Spinal cord (tissue), 10 donors: ENCODE data around the gene B4GALT1. TPM values are rescaled to one million over a fixed set of nuclear protein-coding genes. Genes with fewer than 3 reads are reported as not detected.
"Not testable (repeated sequence)": the region's sequence is repeated elsewhere in the genome, so short reads cannot be mapped to it uniquely, and the experiment has no call there.

Experiments
- DNase-seq, 6 donors: peaks; one replicate each; pipeline versions ENCODE4 v3.0.0 to v3.0.0-alpha.2; 2013 to 2015; ENCODE audit warnings: low spot score in 6 of 6, low read depth in 4 of 6
- H3K27ac ChIP-seq: one replicate; pipeline ENCODE4 v1.5.1; 2013; ENCODE audit warnings: low read depth, low read length, control low read depth
- H3K27me3 ChIP-seq: one replicate; pipeline ENCODE4 v1.6.1; 2013; ENCODE audit warnings: low read length; ENCODE audit not compliant: control insufficient read depth, insufficient read depth
- H3K36me3 ChIP-seq: one replicate; pipeline ENCODE4 v1.6.1; 2013; ENCODE audit warnings: low read length; ENCODE audit not compliant: control insufficient read depth, insufficient read depth
- H3K4me1 ChIP-seq: one replicate; pipeline ENCODE4 v1.6.1; 2013; ENCODE audit warnings: low read length; ENCODE audit not compliant: control insufficient read depth, insufficient read depth
- H3K4me3 ChIP-seq: one replicate; pipeline ENCODE4 v1.5.1; 2013; ENCODE audit warnings: low read depth, low read length, control low read depth
- H3K9me3 ChIP-seq: one replicate; pipeline ENCODE4 v1.6.1; 2013; ENCODE audit warnings: low read length; ENCODE audit not compliant: control insufficient read depth, insufficient read depth
- WGBS: methylation state at CpG from one replicate; pipeline ENCODE4 v1.1.5; 2013; ENCODE audit warnings: missing lambda C conversion rate; ENCODE audit not compliant: insufficient coverage; 5-methylcytosine and 5-hydroxymethylcytosine counted together
- polyA plus RNA-seq, 2 donors: library from polyadenylated mRNA; unstranded; fragments of 120-200 nt; gene quantifications; one replicate each; pipeline ENCODE4 v1.2.1, GENCODE V29; 2013; ENCODE audit not compliant: insufficient read length in 2 of 2
- total RNA-seq, 2 donors: library from RNA; depleted of rRNA in 1 of 2; stranded (reverse); fragments of 120-200 nt in 1 of 2; fragments of >200 nt in 1 of 2; gene quantifications; one replicate each; pipeline versions ENCODE4 v1.2.3 to v1.2.4, GENCODE V29; 2013 to 2014
- donor health status: healthy.

The B4GALT1 gene
- total and polyA plus RNA-seq, 4 donors, result 9.5 to 13.3 (median 11.3) TPM

- WGBS, result 54% methylated on average over 9 of the region's 11 CpGs
- peak in 1 of 6 donors; percentile 47 for DNase-seq
- Histone ChIP-seq H3K27ac (no peak overlapping the region), H3K36me3 (no peaks in the 10 kb centered on the region), H3K27me3 (no peaks in the 10 kb centered on the region), H3K4me3 (no peak overlapping the region), H3K4me1 (peaks cover 21% of the 10 kb centered on the region), H3K9me3 (no peaks in the 10 kb centered on the region)
These were observed 3.6 kb upstream of the B4GALT1 start for GRCh38 chr9:33170464-33171415.

DNA sequence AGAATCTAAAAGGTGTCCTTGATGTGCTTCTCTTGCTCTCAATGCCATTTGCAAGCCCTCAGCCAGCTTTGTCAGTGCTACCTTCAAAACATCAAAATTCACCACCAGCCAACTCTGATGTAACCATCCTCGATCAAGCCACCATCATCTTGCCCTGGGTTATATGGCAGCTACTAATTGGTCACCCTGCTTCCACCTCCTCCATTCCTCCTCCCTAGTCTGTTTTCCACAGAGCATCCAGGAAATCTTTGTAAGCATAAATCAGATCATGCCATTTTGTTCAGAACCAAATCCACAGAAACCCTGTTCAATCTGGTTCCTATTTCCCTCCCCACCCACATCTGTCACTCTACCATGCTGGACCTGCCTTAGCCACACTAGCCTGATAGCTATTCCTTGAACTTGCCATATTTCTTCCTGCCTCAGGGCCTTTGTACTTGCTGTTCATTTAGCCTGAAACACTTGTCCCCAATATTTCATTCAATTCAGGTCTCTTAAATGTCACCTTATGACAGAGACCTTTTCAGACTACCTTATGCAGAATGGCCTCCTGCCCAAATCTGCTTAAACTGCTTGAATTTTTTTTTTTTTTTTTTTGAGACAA lies 1.9 kb upstream of the B4GALT1 start:
- no peak overlapping the region for H3K27ac ChIP-seq
- H3K27me3 ChIP-seq, result no peaks in the 10 kb centered on the region
- H3K9me3 ChIP-seq, result no peaks in the 10 kb centered on the region
- WGBS, result 100% methylated on average over 1 of the region's 1 CpG
- no peak overlapping the region for H3K4me3 ChIP-seq
- no peaks in the 10 kb centered on the region for H3K36me3 ChIP-seq
- H3K4me1 ChIP-seq, result peaks cover 24% of the 10 kb centered on the region
- no peak for DNase-seq

DNA sequence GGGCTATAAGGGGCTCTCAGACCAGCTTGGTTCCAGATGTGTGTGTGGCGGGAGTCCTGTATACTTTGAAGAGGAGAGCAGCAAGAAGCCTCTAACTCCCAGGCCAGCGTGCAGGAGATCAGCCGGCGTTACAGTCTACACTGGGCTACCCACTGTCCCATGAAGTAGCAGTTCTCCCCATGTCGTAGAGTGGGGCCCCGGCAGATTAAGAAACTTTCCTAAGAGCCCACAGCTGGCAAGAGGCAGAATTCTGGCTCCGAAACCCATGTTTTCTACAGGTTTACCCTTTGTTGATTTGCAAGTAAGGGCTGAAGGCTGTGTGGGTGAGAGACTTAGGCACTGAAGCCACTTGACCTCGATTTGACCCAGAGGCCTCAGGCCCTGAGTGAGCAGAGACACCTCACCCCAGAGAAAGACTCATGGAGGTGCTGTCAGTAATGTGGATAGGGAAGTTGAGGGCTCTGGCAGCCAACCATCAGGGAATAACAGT lies 881 bp upstream of the B4GALT1 start:
- 51% methylated on average over 7 of the region's 8 CpGs for WGBS
- Histone ChIP-seq H3K4me3 (peak overlapping the region; percentile 80), H3K27ac (peak overlapping the region; percentile 78), H3K9me3 (no peaks in the 10 kb centered on the region), H3K27me3 (no peaks in the 10 kb centered on the region), H3K4me1 (peaks cover 30% of the 10 kb centered on the region), H3K36me3 (no peaks in the 10 kb centered on the region)
- DNase-seq, result no peak

GRCh38 chr9:33166231-33167083 lies 679 bp downstream of the B4GALT1 start:
- DNase-seq, result peak in 1 of 6 donors; percentile 16
- WGBS, result 3% methylated on average over 49 of the region's 51 CpGs
- Histone ChIP-seq H3K27me3 (no peaks in the 10 kb centered on the region), H3K27ac (peak overlapping the region; percentile 85), H3K9me3 (no peaks in the 10 kb centered on the region), H3K36me3 (no peaks in the 10 kb centered on the region), H3K4me3 (peak overlapping the region; percentile 78), H3K4me1 (peaks cover 31% of the 10 kb centered on the region)

GRCh38 chr9:33165263-33166151 lies 1.6 kb downstream of the B4GALT1 start:
- Histone ChIP-seq H3K4me1 (peaks cover 40% of the 10 kb centered on the region), H3K27ac (peak overlapping the region; percentile 85), H3K27me3 (no peaks in the 10 kb centered on the region), H3K9me3 (no peaks in the 10 kb centered on the region), H3K36me3 (no peaks in the 10 kb centered on the region), H3K4me3 (peak overlapping the region; percentile 78)
- 88% methylated on average over 3 of the region's 10 CpGs for WGBS
- DNase-seq, result no peak

- no CpG with 5 or more reads among the region's 7 CpGs for WGBS
- H3K4me1 ChIP-seq, result peaks cover 42% of the 10 kb centered on the region
- H3K27me3 ChIP-seq, H3K36me3 ChIP-seq, H3K4me3 ChIP-seq, DNase-seq, H3K9me3 ChIP-seq, H3K27ac ChIP-seq: not testable (repeated sequence)
These were observed 2.2 kb downstream of the B4GALT1 start for GRCh38 chr9:33164921-33165262.

DNA sequence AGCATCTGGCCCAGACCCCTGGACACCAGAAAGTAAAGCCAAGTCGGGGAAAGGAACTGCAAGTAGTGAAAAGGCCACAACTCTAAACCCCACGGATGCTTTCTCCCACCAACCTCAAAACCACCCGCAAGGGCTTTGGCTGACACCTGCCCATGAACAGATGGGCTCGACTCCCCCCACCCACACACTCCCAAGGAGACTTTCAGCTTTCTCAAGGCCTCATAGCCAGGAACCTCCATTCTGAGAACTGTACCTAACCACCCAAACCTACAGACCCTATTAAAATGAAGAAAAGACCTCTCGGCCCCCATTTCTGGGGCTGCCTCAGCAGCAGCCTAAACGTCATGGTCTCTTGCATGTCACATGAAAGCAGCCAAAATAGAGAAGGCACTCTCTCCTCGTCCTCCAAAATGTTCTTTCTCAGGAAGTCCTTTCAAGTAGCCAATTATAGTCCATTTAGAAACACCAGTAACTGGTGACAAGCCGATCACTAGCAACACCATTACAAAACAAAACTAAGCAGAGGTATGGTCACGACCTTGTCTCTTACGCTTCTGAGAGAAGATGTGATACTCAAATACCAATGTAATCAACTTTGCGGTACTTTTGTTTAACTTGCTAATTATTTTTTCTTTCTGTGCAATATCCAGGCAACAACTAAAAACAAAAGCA lies 2.9 kb downstream of the B4GALT1 start:
- H3K4me1 ChIP-seq, result peaks cover 48% of the 10 kb centered on the region
- no peak overlapping the region for H3K4me3 ChIP-seq
- DNase-seq, result no peak
- no peaks in the 10 kb centered on the region for H3K27me3 ChIP-seq
- H3K9me3 ChIP-seq, result no peaks in the 10 kb centered on the region
- H3K36me3 ChIP-seq, result no peaks in the 10 kb centered on the region
- WGBS, result 75% methylated on average over 9 of the region's 11 CpGs
- H3K27ac ChIP-seq, result peak overlapping the region; percentile 40

GRCh38 chr9:33163433-33164137 lies 3.6 kb downstream of the B4GALT1 start:
- DNase-seq, result no peak
- Histone ChIP-seq H3K27ac (no peak overlapping the region), H3K4me3 (no peak overlapping the region)

More at GRCh38 chr9:33163433-33164137, 3.6 kb downstream of the B4GALT1 start:
- no peaks in the 10 kb centered on the region for H3K36me3 ChIP-seq
- H3K4me1 ChIP-seq, result peaks cover 51% of the 10 kb centered on the region
- H3K9me3 ChIP-seq, result no peaks in the 10 kb centered on the region
- no peaks in the 10 kb centered on the region for H3K27me3 ChIP-seq
- WGBS, result 93% methylated on average over 8 of the region's 8 CpGs
